Effector memory CD4-positive, alpha-beta T cell (primary cell): Measurements from ENCODE around the gene IRX3.

Experiments used
- DNase-seq, 3 donors: peaks; one replicate each; pipeline ENCODE4 v3.0.0-alpha.2; 2020
- H3K27ac ChIP-seq: 2 replicates; pipeline ENCODE4 v1.7.0; 2013; ENCODE audit warnings: mild to moderate bottlenecking, low read length, moderate library complexity; ENCODE audit not compliant: insufficient read depth, poor library complexity, severe bottlenecking
- H3K27me3 ChIP-seq: replicated peaks from 2 replicates; pipeline ENCODE4 v1.7.0; 2013; ENCODE audit warnings: mild to moderate bottlenecking, low read length; ENCODE audit not compliant: insufficient read depth, control insufficient read depth, poor library complexity, severe bottlenecking
- H3K36me3 ChIP-seq: 2 replicates; pipeline ENCODE4 v1.7.0; 2013; ENCODE audit warnings: mild to moderate bottlenecking, low read length, moderate library complexity; ENCODE audit not compliant: control insufficient read depth, insufficient read depth
- H3K4me1 ChIP-seq: 2 replicates; pipeline ENCODE4 v1.7.0; 2013; ENCODE audit warnings: low read length, mild to moderate bottlenecking; ENCODE audit not compliant: control insufficient read depth, insufficient read depth, poor library complexity, severe bottlenecking
- H3K4me3 ChIP-seq: 2 replicates; pipeline ENCODE4 v1.7.0; 2013; ENCODE audit warnings: low read length, low read depth, mild to moderate bottlenecking; ENCODE audit not compliant: insufficient read depth, poor library complexity, severe bottlenecking
- H3K9me3 ChIP-seq: 2 replicates; pipeline ENCODE4 v1.7.0; 2013; ENCODE audit warnings: mild to moderate bottlenecking, low read length, moderate library complexity; ENCODE audit not compliant: control insufficient read depth

IRX3 gene

GRCh38 chr16:54277845-54278703 lies 8.5 kb downstream of the IRX3 start:
- Histone ChIP-seq H3K9me3 (no peaks in the 10 kb centered on the region), H3K4me3 (no peak overlapping the region), H3K27me3 (peaks cover 2% of the 10 kb centered on the region), H3K4me1 (peaks cover 2% of the 10 kb centered on the region), H3K27ac (no peak overlapping the region), H3K36me3 (no peaks in the 10 kb centered on the region)
- no peak for DNase-seq

DNA sequence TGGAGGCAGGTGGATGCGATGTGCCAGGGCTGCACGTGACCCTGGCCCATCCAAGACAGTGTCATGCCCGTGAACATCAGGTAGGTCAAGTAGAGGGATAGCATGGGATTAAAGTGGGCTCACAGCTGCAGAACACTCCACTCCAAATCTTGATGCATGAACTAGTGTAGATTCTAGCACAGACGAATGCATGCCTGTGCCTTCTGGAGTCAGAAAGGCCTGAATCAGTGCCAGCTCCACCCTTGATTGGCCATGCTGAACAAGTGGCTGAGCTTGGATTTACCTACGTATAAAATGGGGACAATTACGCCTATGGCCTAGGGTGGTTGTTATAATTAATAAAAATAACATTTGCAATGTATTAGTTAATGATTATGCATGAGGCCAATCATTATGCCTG lies 10.6 kb downstream of the IRX3 start:
- no peaks in the 10 kb centered on the region for H3K36me3 ChIP-seq
- no peaks in the 10 kb centered on the region for H3K4me1 ChIP-seq
- no peak for DNase-seq
- no peaks in the 10 kb centered on the region for H3K9me3 ChIP-seq
- no peaks in the 10 kb centered on the region for H3K27me3 ChIP-seq
- H3K27ac ChIP-seq: no peak overlapping the region
- H3K4me3 ChIP-seq: no peak overlapping the region

- H3K27me3 ChIP-seq: no peaks in the 10 kb centered on the region
- no peak for DNase-seq
- no peak overlapping the region for H3K4me3 ChIP-seq
These were observed 13.0 kb downstream of the IRX3 start for GRCh38 chr16:54273566-54273965.

GRCh38 chr16:54270711-54271110 lies 15.9 kb downstream of the IRX3 start:
- no peaks in the 10 kb centered on the region for H3K27me3 ChIP-seq
- H3K4me1 ChIP-seq: no peaks in the 10 kb centered on the region
- H3K27ac ChIP-seq: no peak overlapping the region
- no peaks in the 10 kb centered on the region for H3K36me3 ChIP-seq
- H3K9me3 ChIP-seq: no peaks in the 10 kb centered on the region
- H3K4me3 ChIP-seq: no peak overlapping the region
- DNase-seq: no peak

More at GRCh38 chr16:54273566-54273965, 13.0 kb downstream of the IRX3 start:
- Histone ChIP-seq H3K27ac (no peak overlapping the region), H3K36me3 (no peaks in the 10 kb centered on the region), H3K9me3 (no peaks in the 10 kb centered on the region), H3K4me1 (no peaks in the 10 kb centered on the region)

GRCh38 chr16:54269461-54269860 lies 17.1 kb downstream of the IRX3 start:
- H3K27me3 ChIP-seq: no peaks in the 10 kb centered on the region
- no peak overlapping the region for H3K27ac ChIP-seq
- H3K9me3 ChIP-seq: no peaks in the 10 kb centered on the region
- DNase-seq: no peak
- H3K4me3 ChIP-seq: no peak overlapping the region
- H3K4me1 ChIP-seq: no peaks in the 10 kb centered on the region
- H3K36me3 ChIP-seq: no peaks in the 10 kb centered on the region

DNA sequence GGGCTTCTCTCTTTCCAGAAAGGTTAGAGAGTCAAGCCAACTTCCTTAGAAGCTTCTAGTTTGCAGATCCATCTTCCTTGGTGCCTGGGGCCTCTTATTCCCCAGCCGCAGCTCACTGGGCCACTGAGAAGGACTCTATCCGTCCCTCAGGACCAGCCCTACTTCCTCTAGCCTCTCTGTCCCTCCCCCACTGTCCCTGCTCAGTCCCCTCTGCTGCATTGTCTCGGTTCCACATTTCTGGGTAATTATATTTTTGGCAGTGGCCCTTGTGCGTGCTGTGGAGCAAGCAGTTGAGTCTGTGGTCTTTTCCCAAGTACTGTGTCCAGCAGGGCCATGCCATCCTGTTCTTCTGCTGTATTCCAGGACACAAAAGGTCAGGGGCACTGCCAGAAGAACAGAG lies 17.8 kb downstream of the IRX3 start:
- Histone ChIP-seq H3K27me3 (no peaks in the 10 kb centered on the region), H3K4me1 (no peaks in the 10 kb centered on the region), H3K4me3 (no peak overlapping the region), H3K27ac (no peak overlapping the region), H3K36me3 (no peaks in the 10 kb centered on the region), H3K9me3 (no peaks in the 10 kb centered on the region)
- DNase-seq: no peak

DNA sequence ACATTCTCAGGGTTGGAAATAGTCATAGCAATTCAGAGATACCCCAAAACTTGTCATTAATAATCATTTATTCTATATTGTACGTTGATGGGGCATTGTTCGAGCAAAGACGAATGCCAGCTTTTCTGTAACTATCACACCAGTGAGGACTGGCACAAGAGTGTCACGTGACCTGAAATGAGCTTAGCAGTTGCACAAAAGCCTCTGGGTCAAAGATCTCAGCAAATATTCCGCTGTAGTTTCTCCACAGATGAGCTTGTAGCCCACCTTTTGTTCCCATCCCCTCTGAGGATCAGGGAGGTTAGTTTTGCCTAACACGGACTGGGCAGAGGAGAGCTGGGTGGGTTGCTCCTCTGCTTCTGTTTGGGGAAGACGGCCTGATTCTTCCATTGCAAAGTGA lies 18.2 kb downstream of the IRX3 start:
- H3K4me1 ChIP-seq: no peaks in the 10 kb centered on the region
- H3K9me3 ChIP-seq: no peaks in the 10 kb centered on the region
- no peaks in the 10 kb centered on the region for H3K36me3 ChIP-seq
- no peak overlapping the region for H3K27ac ChIP-seq
- no peaks in the 10 kb centered on the region for H3K27me3 ChIP-seq
- no peak overlapping the region for H3K4me3 ChIP-seq
- DNase-seq: no peak

DNA sequence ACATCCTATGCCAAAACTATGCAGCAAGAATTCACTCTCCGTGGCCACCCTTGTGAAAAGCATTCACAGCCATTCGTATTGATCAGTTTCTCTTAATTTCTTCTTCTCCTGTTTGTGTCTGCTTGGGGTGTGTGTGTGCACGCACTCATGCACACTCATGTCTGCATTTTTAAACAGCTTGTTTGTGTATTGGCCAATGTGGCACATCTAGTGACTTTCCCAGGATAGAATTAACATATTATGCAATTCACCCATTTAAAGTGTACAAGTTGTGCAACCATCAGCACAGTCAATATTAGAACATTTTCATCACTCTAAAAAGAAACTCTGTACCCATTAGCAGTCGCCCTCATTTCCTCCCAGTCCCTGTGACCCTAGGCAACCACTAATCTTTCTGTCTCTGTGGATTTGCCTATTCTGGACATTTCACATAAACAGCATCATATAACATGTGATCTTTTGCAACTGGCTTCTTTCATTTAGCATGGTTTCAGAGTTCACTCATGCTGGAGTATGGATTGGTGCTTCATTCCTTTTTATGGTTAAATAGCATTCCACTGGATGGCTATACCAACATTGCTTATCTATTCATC lies 20.1 kb downstream of the IRX3 start:
- no peak for DNase-seq
- no peaks in the 10 kb centered on the region for H3K36me3 ChIP-seq
- H3K4me3 ChIP-seq: no peak overlapping the region
- H3K27ac ChIP-seq: no peak overlapping the region
- H3K9me3 ChIP-seq: no peaks in the 10 kb centered on the region
- no peaks in the 10 kb centered on the region for H3K27me3 ChIP-seq
- H3K4me1 ChIP-seq: no peaks in the 10 kb centered on the region

DNA sequence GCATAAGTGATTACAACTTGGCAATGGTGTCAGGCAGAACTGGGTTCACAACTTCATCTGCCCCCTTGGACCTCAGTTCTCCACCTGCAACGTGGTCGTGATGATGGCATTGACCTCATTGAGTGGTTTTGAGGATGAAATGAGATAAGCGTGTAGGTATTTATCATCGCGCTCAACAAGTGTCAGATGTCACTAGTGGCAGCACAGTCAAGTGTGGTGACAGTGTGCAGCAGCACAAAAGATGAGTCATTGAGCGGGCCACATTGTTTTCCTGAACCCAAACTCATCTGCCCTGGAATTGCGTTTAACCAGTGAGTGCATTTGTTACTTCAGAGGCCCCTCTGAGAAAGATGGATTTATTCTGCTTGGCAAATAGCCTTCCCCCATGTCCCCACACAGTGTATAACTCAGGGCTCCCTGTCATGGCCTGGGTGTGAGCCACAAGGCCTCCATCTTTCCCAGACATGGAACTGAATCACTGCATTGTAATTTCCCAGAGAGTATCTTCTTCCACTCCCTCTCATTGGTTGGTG lies 20.9 kb downstream of the IRX3 start:
- Histone ChIP-seq H3K27ac (no peak overlapping the region), H3K9me3 (no peaks in the 10 kb centered on the region), H3K4me3 (no peak overlapping the region), H3K4me1 (no peaks in the 10 kb centered on the region), H3K36me3 (no peaks in the 10 kb centered on the region), H3K27me3 (no peaks in the 10 kb centered on the region)
- no peak for DNase-seq

GRCh38 chr16:54253118-54253517 lies 33.5 kb downstream of the IRX3 start:
- Histone ChIP-seq H3K27ac (no peak overlapping the region), H3K9me3 (no peaks in the 10 kb centered on the region), H3K36me3 (no peaks in the 10 kb centered on the region), H3K27me3 (no peaks in the 10 kb centered on the region), H3K4me3 (no peak overlapping the region), H3K4me1 (no peaks in the 10 kb centered on the region)
- DNase-seq: no peak
